Prostate gland (tissue), 2 donors: ENCODE results near the gene GPAT3. TPM values are rescaled to one million over a fixed set of nuclear protein-coding genes. Genes with fewer than 3 reads are reported as not detected.
"Not testable (repeated sequence)": the region's sequence is repeated elsewhere in the genome, so short reads cannot be mapped to it uniquely, and the experiment has no call there.

Experiments used
- DNase-seq: peaks from one replicate; pipeline ENCODE4 v3.0.0-alpha.2; 2019; ENCODE audit warnings: low spot score
- H3K27ac ChIP-seq, 2 donors: fragments of 200-600 bp; sonication (generic); 2 replicates each; pipeline ENCODE4 v1.5.1; 2017 to 2019
- H3K27me3 ChIP-seq: fragments of 200-600 bp; sonication (generic); replicated peaks from 2 replicates; pipeline ENCODE4 v1.5.1; 2019; ENCODE audit not compliant: insufficient read depth
- H3K36me3 ChIP-seq, 2 donors: fragments of 200-600 bp; sonication (generic); 1 replicate in 1 of 2; 2 replicates in 1 of 2; pipeline versions ENCODE4 v1.5.1 to v1.8.1; 2017 to 2019
- H3K4me1 ChIP-seq: fragments of 200-600 bp; sonication (generic); replicated peaks from 2 replicates; pipeline ENCODE4 v1.5.1; 2019
- H3K4me3 ChIP-seq, 2 donors: fragments of 200-600 bp; sonication (generic); 2 replicates each; pipeline ENCODE4 v1.5.1; 2017 to 2019
- H3K9me3 ChIP-seq: fragments of 200-600 bp; sonication (generic); 2 replicates; pipeline ENCODE4 v1.5.1; 2017
- POLR2A ChIP-seq: fragments of 450-650 bp; IDR thresholded peaks from one replicate; pipeline ENCODE4 v1.6.1; 2016; ENCODE audit warnings: antibody characterized with exemption, mild to moderate bottlenecking
- POLR2AphosphoS5 ChIP-seq: sonication (generic); formaldehyde crosslinking; IDR thresholded peaks from one replicate; pipeline ENCODE4 v1.6.1; 2017; ENCODE audit warnings: antibody characterized with exemption
- WGBS: methylation state at CpG from one replicate; pipeline ENCODE4 v1.1.5; 2018; 5-methylcytosine and 5-hydroxymethylcytosine counted together
- intact Hi-C: fragments of 100-400 bp; cut with DNase I; formaldehyde crosslinking; loops from one replicate; pipeline ENCODE4 v1.14.2; 2022
- total RNA-seq, 2 donors: library from RNA; depleted of rRNA; stranded (reverse); fragments of >200 nt; gene quantifications; one replicate each; pipeline ENCODE4 v1.1.0, GENCODE V29; 2016
- TF ChIP-seq, protein P1 (sequence below), 4 experiments: fragments of 200-600 bp in 2 of 4; fragments of 450-650 bp in 2 of 4; sonication (generic) in 2 of 4; IDR thresholded peaks; 1 replicate in 3 of 4; 2 replicates in 1 of 4; pipeline ENCODE4 v1.5.1; 2016 to 2019; ENCODE audit warnings: antibody characterized with exemption in 4 of 4, mild to moderate bottlenecking in 2 of 4, moderate library complexity in 2 of 4

GPAT3 gene
- total RNA-seq, 2 donors from 2014 or later, result 1.2 to 3.7 TPM

- WGBS, result 18% methylated on average over 4 of the region's 4 CpGs
Observed at GRCh38 chr4:83618431-83618830, 82.5 kb downstream of the GPAT3 start.

GRCh38 chr4:83618991-83619645 lies 83.2 kb downstream of the GPAT3 start:
- WGBS, result 85% methylated on average over 4 of the region's 4 CpGs
- no peaks in the 10 kb centered on the region for H3K36me3 ChIP-seq
- peaks cover 4% of the 10 kb centered on the region for H3K27me3 ChIP-seq
- H3K4me1 ChIP-seq, result no peaks in the 10 kb centered on the region
- H3K9me3 ChIP-seq, result no peaks in the 10 kb centered on the region
- TF ChIP-seq POLR2A, result no peak
- TF ChIP-seq, protein P1, sequence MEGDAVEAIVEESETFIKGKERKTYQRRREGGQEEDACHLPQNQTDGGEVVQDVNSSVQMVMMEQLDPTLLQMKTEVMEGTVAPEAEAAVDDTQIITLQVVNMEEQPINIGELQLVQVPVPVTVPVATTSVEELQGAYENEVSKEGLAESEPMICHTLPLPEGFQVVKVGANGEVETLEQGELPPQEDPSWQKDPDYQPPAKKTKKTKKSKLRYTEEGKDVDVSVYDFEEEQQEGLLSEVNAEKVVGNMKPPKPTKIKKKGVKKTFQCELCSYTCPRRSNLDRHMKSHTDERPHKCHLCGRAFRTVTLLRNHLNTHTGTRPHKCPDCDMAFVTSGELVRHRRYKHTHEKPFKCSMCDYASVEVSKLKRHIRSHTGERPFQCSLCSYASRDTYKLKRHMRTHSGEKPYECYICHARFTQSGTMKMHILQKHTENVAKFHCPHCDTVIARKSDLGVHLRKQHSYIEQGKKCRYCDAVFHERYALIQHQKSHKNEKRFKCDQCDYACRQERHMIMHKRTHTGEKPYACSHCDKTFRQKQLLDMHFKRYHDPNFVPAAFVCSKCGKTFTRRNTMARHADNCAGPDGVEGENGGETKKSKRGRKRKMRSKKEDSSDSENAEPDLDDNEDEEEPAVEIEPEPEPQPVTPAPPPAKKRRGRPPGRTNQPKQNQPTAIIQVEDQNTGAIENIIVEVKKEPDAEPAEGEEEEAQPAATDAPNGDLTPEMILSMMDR (IDR thresholded peaks at IDR 0.05), result no peak
- TF ChIP-seq POLR2AphosphoS5, result no peak
- no peak overlapping the region for H3K27ac ChIP-seq
- intact Hi-C loops, result no loop called here
- H3K4me3 ChIP-seq, result no peak overlapping the region
- no peak for DNase-seq

More at GRCh38 chr4:83618431-83618830, 82.5 kb downstream of the GPAT3 start:
- Histone ChIP-seq H3K4me3 (no peak overlapping the region), H3K27ac (no peak overlapping the region), H3K4me1 (no peaks in the 10 kb centered on the region), H3K9me3 (no peaks in the 10 kb centered on the region), H3K36me3 (no peaks in the 10 kb centered on the region), H3K27me3 (peaks cover 4% of the 10 kb centered on the region)
- DNase-seq, result no peak
- TF ChIP-seq, protein P1 (IDR thresholded peaks at IDR 0.05), result no peak
- no peak for TF ChIP-seq POLR2AphosphoS5
- intact Hi-C loops, result no loop called here

DNA sequence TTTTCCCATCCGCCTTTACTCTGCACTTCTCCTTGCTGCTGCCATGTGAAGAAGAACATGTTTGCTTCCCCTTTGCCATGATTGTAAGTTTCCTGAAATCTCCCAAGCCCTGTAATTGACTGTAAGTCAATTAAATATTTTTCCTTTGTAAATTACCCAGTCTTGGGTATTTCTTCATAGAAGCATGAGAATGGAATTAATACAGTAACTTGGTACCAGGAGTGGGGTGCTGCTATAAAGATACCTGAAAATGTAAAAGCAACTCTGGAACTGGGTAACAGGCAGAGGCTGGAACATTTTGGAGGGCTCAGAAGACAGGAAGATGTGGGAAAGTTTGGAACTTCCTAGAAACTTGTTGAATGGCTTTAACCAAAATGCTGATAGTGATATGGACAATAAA lies 86.2 kb downstream of the GPAT3 start:
- DNase-seq, H3K36me3 ChIP-seq, H3K27me3 ChIP-seq, H3K4me1 ChIP-seq, intact Hi-C loops, H3K4me3 ChIP-seq, H3K27ac ChIP-seq, H3K9me3 ChIP-seq: not testable (repeated sequence)
- 88% methylated on average over 1 of the region's 1 CpG for WGBS

- Histone ChIP-seq H3K9me3 (no peaks in the 10 kb centered on the region), H3K4me3 (no peak overlapping the region), H3K36me3 (no peaks in the 10 kb centered on the region), H3K4me1 (no peaks in the 10 kb centered on the region), H3K27me3 (no peaks in the 10 kb centered on the region), H3K27ac (no peak overlapping the region)
- no peak for DNase-seq
- TF ChIP-seq POLR2AphosphoS5 (no peak), POLR2A (no peak)
- intact Hi-C loops, result no loop called here
- 54% methylated on average over 1 of the region's 1 CpG for WGBS
Observed at GRCh38 chr4:83625821-83626220, 89.9 kb downstream of the GPAT3 start.

DNA sequence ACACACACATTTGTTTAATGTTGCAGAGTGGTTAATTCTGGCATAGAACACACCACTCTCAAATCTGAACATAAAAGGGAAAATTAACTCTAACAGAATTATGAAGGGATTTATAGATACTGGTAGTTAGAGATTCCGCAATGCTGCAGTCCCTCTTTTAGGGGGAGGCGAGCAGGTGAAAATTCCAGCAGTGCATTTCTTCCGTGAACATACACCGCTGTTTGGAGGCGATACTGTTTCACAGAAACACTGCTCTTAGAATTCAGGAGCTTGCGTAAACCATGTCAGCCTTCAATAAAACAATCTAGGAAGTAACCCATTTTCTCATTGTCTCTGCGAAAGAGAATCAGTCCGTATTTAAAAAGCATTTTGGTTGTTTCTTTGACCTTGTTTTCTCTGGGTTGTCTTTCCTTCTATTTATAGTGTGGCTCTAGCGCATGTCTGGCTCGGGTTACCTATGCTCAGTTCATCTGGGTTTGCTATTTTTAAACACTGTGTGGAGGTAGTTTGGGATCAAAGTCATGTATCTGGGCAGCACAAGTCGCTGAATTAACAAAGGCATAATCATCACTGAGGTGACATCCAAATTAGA lies 90.4 kb downstream of the GPAT3 start:
- H3K36me3 ChIP-seq, result no peaks in the 10 kb centered on the region
- H3K4me1 ChIP-seq, result no peaks in the 10 kb centered on the region
- no peak overlapping the region for H3K27ac ChIP-seq
- no peak for DNase-seq
- 26% methylated on average over 11 of the region's 11 CpGs for WGBS
- peaks cover 2% of the 10 kb centered on the region for H3K27me3 ChIP-seq
- H3K4me3 ChIP-seq, result no peak overlapping the region
- intact Hi-C loops, result no loop called here
- TF ChIP-seq POLR2A (no peak), POLR2AphosphoS5 (no peak)
- TF ChIP-seq, protein P1 (IDR thresholded peaks at IDR 0.05), result no peak
- no peaks in the 10 kb centered on the region for H3K9me3 ChIP-seq
